PFSK-1 (cell line): ENCODE results near the gene PLCL2.

Source experiments
- FOXP2 ChIP-seq: optimal IDR thresholded peaks from 2 replicates; pipeline ENCODE3; 2011; ENCODE audit warnings: borderline replicate concordance, control low read depth, inconsistent platforms; ENCODE audit not compliant: insufficient read depth; ENCODE audit errors: extremely low read length, extremely low read depth
- POLR2AphosphoS5 ChIP-seq: IDR thresholded peaks from 2 replicates; pipeline ENCODE4 v1.6.1; 2012; ENCODE audit warnings: low read depth, mild to moderate bottlenecking, control low read depth, low read length, moderate library complexity
- SIN3A ChIP-seq: IDR thresholded peaks from 2 replicates; pipeline ENCODE4 v1.6.1; 2012; ENCODE audit warnings: mild to moderate bottlenecking, low read length, moderate library complexity, borderline replicate concordance; ENCODE audit not compliant: insufficient read depth
- TAF1 ChIP-seq: IDR thresholded peaks from 2 replicates; pipeline ENCODE4 v1.6.1; 2012; ENCODE audit warnings: low read length, control low read depth, borderline replicate concordance; ENCODE audit not compliant: insufficient read depth
- TF ChIP-seq, protein P1 (sequence below), 2 experiments: IDR thresholded peaks; 2 replicates each; pipeline versions ENCODE4 v1.6.1 to v1.8.0; 2011 to 2012; ENCODE audit warnings: low read depth in 2 of 2, low read length in 2 of 2, control low read depth in 1 of 2, inconsistent platforms in 1 of 2, mild to moderate bottlenecking in 1 of 2, moderate library complexity in 1 of 2; ENCODE audit not compliant: insufficient read depth in 1 of 2

PLCL2 gene

GRCh38 chr3:16886303-16886683 is 1.5 kb downstream of the PLCL2 start:
- TF ChIP-seq POLR2AphosphoS5: no peak
- no peak for TF ChIP-seq FOXP2
- TF ChIP-seq SIN3A: no peak
- no peak for TF ChIP-seq TAF1

DNA sequence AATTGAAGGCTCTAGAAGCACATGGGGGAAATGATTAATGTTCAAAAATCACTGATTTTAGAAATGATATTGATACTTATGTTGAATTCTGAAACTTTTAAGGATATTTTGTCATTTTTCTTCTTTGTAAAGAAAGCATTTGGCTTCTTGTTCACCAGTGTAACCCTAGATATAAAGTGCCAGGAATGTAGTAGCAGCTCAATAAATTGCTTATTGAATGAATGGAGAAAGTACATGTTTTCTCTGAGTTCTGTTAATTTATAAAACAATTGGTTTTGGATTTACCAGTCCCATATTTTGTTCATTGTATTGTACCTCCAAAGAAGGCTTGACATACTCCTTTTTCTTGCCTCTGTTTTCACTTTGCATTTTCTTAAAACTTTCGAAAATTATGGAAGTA is 2.4 kb downstream of the PLCL2 start:
- TF ChIP-seq FOXP2 (no peak), TAF1 (no peak), POLR2AphosphoS5 (no peak), SIN3A (no peak)
- TF ChIP-seq, protein P1, sequence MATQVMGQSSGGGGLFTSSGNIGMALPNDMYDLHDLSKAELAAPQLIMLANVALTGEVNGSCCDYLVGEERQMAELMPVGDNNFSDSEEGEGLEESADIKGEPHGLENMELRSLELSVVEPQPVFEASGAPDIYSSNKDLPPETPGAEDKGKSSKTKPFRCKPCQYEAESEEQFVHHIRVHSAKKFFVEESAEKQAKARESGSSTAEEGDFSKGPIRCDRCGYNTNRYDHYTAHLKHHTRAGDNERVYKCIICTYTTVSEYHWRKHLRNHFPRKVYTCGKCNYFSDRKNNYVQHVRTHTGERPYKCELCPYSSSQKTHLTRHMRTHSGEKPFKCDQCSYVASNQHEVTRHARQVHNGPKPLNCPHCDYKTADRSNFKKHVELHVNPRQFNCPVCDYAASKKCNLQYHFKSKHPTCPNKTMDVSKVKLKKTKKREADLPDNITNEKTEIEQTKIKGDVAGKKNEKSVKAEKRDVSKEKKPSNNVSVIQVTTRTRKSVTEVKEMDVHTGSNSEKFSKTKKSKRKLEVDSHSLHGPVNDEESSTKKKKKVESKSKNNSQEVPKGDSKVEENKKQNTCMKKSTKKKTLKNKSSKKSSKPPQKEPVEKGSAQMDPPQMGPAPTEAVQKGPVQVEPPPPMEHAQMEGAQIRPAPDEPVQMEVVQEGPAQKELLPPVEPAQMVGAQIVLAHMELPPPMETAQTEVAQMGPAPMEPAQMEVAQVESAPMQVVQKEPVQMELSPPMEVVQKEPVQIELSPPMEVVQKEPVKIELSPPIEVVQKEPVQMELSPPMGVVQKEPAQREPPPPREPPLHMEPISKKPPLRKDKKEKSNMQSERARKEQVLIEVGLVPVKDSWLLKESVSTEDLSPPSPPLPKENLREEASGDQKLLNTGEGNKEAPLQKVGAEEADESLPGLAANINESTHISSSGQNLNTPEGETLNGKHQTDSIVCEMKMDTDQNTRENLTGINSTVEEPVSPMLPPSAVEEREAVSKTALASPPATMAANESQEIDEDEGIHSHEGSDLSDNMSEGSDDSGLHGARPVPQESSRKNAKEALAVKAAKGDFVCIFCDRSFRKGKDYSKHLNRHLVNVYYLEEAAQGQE (IDR thresholded peaks at IDR 0.05; ENCODE audit: insufficient read depth in 1 of 2, low read depth in 2 of 2, low read length in 2 of 2): no peak

GRCh38 chr3:16888356-16888755 is 3.6 kb downstream of the PLCL2 start:
- no peak for TF ChIP-seq SIN3A
- TF ChIP-seq TAF1: no peak
- TF ChIP-seq POLR2AphosphoS5: no peak
- TF ChIP-seq FOXP2: no peak
- TF ChIP-seq, protein P1 (IDR thresholded peaks at IDR 0.05; ENCODE audit: insufficient read depth in 1 of 2, low read depth in 2 of 2, low read length in 2 of 2): no peak

DNA sequence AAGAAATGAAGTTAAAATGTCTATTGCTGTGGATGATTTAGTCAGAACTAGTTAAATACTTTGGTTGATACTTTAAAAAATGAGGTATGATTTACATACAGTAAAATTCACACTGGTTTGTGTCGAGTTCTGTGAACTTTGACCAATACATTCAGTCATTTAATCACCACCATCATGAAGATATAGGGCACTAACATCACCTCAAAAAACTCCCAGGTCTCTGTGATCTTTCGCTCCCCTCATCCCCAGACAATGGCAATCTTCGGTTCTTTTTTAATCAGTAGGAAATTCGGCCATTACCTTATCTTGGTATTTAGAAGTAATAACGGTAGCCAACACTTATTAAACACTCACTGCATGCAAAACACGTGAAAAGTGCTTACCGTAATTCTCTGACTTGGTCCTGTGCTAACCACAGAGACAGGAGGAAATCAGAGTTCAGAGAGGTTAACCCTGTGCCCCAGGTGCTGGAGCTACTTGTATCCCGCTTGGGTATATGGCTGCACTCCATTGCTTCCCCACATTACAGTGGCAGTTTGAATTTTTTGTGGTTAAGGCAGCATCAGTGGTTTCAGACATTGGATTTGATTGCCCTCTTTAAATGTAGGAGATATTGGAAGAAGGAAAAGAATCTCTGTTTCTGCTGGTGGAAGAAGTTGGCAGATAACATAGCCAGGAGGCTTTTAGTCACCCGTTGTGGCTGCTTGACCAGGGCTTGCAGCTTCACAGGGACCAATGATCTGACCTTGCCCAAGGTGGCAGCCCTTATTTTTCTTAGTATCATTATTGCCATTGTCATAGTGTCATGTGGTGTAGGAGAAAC is 4.2 kb downstream of the PLCL2 start:
- TF ChIP-seq, protein P1 (IDR thresholded peaks at IDR 0.05; ENCODE audit: insufficient read depth in 1 of 2, low read depth in 2 of 2, low read length in 2 of 2): no peak
- TF ChIP-seq TAF1 (no peak), POLR2AphosphoS5 (no peak), FOXP2 (no peak), SIN3A (no peak)

GRCh38 chr3:16890597-16891333 is 6.0 kb downstream of the PLCL2 start:
- TF ChIP-seq TAF1 (no peak), POLR2AphosphoS5 (no peak), SIN3A (no peak), FOXP2 (no peak)
- TF ChIP-seq, protein P1 (IDR thresholded peaks at IDR 0.05; ENCODE audit: insufficient read depth in 1 of 2, low read depth in 2 of 2, low read length in 2 of 2): no peak
